T-helper 22 cell (primary cell): ENCODE data around the gene ELMO2.
"Not testable (repeated sequence)": the region's sequence is repeated elsewhere in the genome, so short reads cannot be mapped to it uniquely, and the experiment has no call there.

ENCODE experiments used
- DNase-seq: peaks from one replicate; pipeline ENCODE4 v3.0.0-alpha.2; 2020; ENCODE audit warnings: low read depth

Gene ELMO2

GRCh38 chr20:46402331-46402811 is 4.0 kb downstream of the ELMO2 start:
- no peak for DNase-seq

GRCh38 chr20:46401478-46401860 is 4.9 kb downstream of the ELMO2 start:
- DNase-seq: no peak

DNA sequence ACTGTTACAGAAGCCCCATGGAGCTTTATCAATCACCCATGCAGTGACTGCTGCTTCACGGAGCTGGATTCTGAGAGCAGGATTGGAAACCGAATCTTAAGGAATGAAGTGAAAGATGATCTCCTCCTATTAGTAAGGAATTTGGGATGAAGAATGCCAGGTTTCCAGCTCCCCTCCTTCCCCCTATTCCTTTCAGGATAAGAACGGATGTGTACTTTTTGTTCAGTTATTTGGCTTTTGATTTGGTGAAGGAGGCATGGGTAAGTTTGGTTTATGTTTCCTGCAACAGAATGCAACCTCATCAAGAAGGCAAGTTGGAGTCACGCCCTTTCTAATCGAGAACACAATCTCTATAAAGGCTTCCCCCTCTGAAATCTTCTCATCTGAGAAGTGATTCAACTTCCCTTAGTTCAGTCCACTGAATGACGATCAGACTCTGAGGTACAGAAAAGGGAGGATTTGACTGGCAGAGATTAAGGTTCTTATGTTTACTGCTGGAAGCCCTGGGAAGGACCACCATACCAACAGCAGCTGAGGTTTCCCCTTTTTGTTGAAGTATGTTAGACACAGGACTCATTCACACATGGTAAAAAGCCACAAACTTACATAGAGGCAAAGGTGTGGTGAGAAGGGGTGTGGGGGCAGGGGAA is 5.5 kb downstream of the ELMO2 start:
- DNase-seq: peak; percentile 51

DNA sequence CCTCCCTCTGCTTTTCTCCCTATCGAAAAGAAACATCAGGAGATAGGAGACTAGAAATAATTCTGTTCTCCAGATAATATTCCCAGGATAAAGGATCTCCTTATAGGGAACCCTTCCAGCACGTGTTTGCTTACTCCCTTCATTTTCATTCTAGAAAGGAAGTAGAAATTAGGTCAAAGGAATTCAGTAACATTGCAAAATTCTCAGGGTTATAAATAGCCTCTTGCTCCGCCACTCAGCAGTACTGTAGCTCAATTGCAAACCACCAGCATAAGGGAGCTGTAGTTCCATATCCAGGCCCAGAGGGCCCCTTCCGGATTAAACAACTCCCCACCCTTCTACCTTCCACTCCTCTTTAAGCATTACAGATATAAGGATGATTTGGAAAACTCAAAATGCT is 6.2 kb downstream of the ELMO2 start:
- no peak for DNase-seq

DNA sequence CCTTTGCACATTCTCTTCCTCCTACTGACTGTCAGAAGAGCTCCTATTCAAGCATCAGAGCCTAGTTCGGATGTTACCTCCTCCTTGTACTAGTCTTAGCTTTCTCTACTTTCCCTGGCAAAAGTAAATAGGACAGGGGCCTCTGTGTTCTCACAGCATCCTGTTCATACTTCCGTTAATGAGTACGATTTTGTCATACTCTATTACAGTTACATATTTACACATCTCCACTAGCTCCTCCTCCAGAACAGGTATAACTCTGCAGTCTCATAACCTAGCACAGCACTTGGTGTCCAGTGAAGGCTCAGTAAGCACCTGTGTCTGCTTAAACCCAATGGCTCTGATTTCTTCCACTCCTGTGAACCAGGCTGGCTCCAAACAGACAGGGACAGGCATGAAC is 7.0 kb downstream of the ELMO2 start:
- DNase-seq: no peak

DNA sequence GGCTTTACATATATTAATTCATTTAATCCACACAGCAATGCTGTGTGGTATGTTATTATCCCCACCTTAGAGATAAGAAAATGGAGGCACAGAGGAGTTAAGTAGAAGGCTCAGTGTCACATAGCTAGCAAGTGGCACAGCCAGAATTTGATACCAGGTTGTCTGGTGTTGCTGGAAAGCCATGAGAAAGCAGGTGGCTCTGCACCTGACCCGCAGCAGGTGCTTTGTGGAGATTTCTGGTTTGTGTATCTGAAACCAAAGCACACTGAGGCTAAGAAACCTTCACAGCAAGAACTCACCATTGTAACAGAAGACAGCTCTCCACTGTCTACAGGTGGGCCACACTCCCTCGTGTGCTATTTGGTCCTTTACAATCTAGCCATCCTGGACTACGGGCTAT is 7.5 kb downstream of the ELMO2 start:
- DNase-seq: no peak

- no peak for DNase-seq
Observed at GRCh38 chr20:46396052-46396740, 10.2 kb downstream of the ELMO2 start.

DNA sequence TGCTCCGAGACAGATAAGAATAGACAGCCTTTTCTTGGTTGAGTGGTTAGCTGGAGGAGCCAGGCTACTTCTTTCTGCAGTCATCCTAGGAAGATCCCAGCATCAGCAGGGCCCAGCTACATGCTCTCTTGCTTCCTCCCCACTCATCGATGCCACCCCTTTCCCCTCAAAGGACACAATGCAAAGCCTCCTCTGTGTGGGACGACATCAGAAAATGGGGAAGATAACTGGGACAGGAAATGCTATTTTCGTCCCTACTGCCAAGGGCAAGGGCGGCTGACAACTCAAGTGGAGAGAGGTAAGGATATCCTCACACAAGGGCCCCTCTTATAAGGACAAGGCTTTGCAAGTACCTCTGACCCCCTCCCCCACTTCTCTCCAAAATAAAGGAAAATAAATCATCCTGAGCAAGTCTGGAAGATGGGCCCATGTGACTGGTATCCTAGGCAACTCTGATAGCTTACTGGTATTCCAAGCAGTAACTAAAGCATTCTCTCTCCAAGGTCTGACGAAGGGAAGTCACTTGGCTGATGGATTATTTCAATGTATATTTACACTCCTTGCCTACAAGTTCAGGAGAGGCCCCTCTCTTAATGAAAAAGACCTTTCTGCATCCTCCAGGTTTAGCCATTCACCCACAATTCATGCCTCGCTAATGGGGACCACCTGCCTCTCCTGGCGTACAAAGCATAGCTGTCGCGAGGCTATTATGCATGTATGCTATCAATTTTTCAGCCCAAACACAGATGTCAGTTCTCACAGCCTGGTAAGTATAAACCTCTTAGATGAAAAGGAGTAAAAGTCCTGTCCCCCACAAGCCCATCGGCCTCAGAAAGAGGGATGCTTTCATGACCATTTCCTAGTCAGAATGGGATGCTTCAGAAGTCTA is 11.3 kb downstream of the ELMO2 start:
- DNase-seq: no peak

- no peak for DNase-seq
Observed at GRCh38 chr20:46393967-46394366, 12.4 kb downstream of the ELMO2 start.

DNA sequence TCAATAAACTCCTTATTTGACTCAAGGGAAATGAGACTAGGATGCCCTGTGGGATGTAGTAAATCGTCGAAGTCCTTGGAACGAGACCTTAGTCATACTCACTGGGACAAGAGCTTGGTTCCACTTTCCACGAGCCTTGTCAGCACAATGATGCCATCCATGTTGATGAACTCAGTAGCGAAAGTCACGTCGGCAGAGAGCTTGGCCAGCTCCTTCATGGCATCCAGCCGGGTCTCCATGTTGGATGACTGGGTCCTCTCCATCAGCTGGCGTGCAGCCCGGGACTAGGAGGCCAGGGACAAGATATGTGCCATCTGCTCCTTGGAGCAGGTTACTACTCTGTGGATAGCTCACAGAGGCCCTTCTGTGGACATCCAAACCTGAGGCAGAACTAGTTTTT is 17.5 kb downstream of the ELMO2 start:
- DNase-seq: no peak

- no peak for DNase-seq
Observed at GRCh38 chr20:46388201-46388836, 18.1 kb downstream of the ELMO2 start.

- DNase-seq: not testable (repeated sequence)
Observed at GRCh38 chr20:46387054-46387453, 19.4 kb downstream of the ELMO2 start.

- no peak for DNase-seq
Observed at GRCh38 chr20:46378412-46379009, 27.9 kb downstream of the ELMO2 start.

DNA sequence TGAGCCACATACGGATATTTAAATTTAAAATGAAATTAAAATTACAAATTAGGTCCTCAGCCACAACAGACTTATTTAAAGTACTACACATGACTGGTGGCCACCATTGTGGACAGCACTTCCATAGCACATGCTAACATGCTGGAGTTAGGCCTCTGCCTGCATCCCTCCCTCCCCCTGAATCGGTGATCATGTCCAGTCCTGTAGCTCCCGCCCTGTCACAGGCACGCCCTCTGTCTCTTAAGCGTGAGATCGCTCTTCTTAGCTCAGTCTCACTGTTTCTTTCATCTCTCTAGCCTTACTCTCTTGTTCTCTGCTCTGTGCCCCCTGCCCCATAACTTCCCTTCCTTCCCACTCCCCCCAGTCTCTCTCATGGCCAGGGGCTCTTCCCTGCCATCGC is 28.9 kb downstream of the ELMO2 start:
- DNase-seq: no peak

- DNase-seq: no peak
Observed at GRCh38 chr20:46376196-46376785, 30.1 kb downstream of the ELMO2 start.

- DNase-seq: no peak
Observed at GRCh38 chr20:46375771-46376170, 30.6 kb downstream of the ELMO2 start.

GRCh38 chr20:46374383-46374782 is 32.0 kb downstream of the ELMO2 start:
- DNase-seq: no peak

GRCh38 chr20:46371656-46372055 is 34.8 kb downstream of the ELMO2 start:
- no peak for DNase-seq

DNA sequence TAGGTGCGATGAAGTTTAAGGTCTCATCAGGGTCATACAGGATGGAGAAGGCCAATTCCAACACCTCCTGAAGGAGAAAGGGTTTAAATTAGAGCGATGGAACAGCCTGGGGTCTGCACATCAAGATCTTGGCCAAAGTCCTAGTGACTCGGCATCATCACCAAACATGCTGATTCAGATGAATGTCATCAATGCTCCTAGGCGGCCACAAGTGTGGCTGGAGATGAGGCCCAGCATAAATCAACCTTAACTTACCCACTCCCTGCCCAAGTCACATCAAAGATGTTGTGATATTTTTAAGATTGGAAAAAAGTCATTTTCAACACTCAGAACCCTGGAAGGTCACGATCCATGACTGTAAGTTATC is 37.5 kb downstream of the ELMO2 start:
- DNase-seq: no peak

DNA sequence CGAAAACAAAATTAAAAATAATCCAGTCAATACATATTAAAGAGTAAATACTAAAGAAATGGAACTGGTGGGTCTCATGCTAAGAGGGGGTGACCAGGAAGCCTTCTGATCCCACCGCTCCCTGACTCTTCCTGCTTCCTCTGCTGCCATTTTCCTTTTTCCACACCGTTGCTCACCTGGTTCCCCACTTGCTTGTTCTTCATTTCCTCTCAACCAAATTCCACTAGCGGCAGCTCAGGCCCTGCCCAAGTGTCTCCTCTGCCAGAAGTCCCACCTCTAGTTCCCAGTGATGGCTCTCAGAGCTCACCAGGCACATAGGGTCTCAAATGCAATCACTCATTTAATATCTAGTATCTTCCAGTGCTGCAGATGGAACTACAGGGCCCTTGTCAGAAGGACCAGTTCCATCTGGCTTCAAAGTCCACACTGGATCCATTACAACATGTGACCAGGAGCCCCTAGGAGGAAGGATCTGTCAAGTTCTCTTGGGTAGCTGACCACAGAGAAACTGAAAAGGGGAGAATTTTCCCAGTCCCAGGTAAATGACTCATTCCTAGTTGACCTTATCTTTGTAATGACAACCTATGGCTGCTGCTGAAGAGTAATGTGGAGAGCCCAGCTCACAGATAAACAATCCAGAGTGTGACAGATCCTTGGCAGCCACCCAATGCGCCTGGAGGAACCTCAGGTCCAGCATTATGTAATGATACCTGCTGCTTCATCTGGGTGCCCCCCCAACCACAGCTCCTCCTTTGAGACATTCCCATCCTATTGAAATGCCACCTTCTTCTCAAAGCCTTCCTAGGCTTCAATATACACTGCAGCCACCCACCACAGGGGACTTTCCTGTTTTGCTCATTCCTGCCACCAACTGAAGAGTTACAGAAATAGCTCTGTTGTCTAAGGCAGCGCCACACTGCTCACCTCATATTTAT is 38.2 kb downstream of the ELMO2 start:
- no peak for DNase-seq

- DNase-seq: no peak
Observed at GRCh38 chr20:46367234-46367633, 39.2 kb downstream of the ELMO2 start.
